Effector memory CD8-positive, alpha-beta T cell (primary cell): ENCODE data around the gene TTC31.
"Not testable (repeated sequence)": the region's sequence is repeated elsewhere in the genome, so short reads cannot be mapped to it uniquely, and the experiment has no call there.

Source experiments
- ATAC-seq: fragments of 150-1000 bp; cut with Tn5 transposase; replicated peaks from 2 replicates; pipeline ENCODE4 v1.10.0; 2021; ENCODE audit warnings: mild to moderate bottlenecking, moderate library complexity
- DNase-seq, 3 experiments: peaks; one replicate each; pipeline ENCODE4 v3.0.0; 2021
- H3K27ac Mint-ChIP-seq, 2 donors: one replicate each; pipeline ENCODE4 v1.8.0; 2022; ENCODE audit warnings: mild to moderate bottlenecking in 2 of 2, mixed read lengths in 2 of 2, moderate library complexity in 2 of 2
- H3K27me3 Mint-ChIP-seq, 2 donors: one replicate each; pipeline ENCODE4 v1.8.0; 2022; ENCODE audit warnings: mixed read lengths in 2 of 2
- H3K36me3 Mint-ChIP-seq: one replicate; pipeline ENCODE4 v1.8.0; 2022; ENCODE audit warnings: mild to moderate bottlenecking, moderate library complexity, mixed read lengths; ENCODE audit not compliant: insufficient read depth
- H3K4me1 Mint-ChIP-seq, 2 donors: one replicate each; pipeline ENCODE4 v1.8.0; 2022; ENCODE audit warnings: low read depth in 2 of 2, mixed read lengths in 2 of 2
- H3K4me3 Mint-ChIP-seq, 2 donors: one replicate each; pipeline ENCODE4 v1.8.0; 2022; ENCODE audit warnings: mild to moderate bottlenecking in 2 of 2, mixed read lengths in 2 of 2, moderate library complexity in 2 of 2
- H3K9me3 Mint-ChIP-seq, 2 donors: one replicate each; pipeline ENCODE4 v1.8.0; 2022; ENCODE audit warnings: mixed read lengths in 2 of 2

The TTC31 gene

DNA sequence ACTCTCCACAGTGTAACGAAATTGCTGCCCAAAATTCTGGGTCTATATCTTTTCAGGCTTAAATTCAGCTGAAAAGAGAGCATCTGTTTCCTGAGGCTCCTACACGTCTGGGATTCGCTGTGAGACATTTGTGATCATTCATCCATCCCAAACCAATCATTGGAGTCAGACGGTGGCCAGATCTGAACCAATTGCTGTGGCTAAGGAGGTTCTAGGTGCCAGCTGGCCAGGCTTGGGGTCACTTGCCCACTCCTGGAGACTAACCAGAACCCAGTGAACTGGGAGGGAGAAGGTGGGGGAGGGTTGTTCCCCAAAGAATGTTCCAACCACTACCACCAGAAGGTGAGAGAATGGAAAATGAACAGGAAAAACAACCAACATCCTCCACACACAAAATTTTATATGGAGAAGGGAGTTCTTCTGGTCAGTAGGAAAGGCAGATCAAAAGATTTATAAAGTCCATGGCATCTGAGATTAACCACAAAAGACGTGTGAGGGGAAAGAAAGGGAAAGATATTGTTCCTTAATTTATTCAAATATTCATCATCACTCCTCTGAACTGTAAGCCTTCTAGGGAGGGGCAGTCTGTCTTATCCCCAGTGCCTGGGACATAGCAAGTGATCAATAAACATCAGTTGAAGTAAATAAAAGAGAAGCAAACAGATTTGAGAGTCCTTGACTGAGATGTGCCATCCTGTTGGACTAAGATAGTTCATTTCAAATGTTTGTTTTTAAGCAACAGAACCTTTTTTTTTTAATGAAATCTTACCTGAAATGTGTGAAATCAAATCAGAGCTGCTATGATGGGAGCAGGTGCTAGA lies 38.2 kb upstream of the TTC31 start:
- H3K4me3 Mint-ChIP-seq = no peak overlapping the region

DNA sequence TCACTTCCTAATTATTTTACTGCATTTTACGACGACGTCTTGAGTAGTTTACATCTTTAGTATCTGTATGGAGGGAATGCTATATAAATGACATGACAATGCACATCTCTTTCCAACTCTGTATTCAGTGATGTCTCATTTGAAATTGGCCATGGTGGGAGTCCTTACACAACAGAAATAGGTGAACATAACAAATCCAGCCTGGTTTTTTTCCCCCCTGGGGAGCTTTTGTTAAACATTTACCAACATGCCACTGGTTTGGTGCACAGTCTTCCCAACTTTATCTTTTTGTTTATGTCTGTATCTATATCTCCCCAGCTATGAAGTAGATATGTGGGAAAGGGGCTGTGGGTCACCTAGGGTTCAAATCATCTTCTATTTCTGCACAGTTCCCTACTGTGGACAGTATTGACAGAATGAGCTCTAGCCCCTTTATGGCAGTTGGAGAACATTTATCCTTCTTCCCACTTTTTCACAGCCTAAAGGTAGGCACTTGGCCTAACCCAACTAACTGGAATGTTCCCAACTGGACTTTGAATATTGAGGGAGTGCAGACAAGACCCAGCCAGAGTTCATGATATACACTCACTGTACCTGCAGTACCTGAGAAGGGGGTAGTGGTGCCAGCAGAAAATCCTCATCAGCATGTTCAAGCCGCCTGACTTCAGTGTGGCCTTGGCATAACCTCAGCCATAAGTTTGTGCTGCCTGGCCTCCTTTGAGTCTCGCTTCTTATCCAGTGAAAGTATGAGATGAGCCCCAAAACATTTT lies 35.5 kb upstream of the TTC31 start:
- no peak for ATAC-seq
- no peaks in the 10 kb centered on the region for H3K9me3 Mint-ChIP-seq

More for the DNA sequence above, 38.2 kb upstream of the TTC31 start:
- Mint-ChIP-seq H3K4me1 (peaks cover 8 to 10% of the 10 kb centered on the region in 2 donors), H3K9me3 (no peaks in the 10 kb centered on the region), H3K27me3 (peaks cover 15 to 45% of the 10 kb centered on the region in 2 donors), H3K36me3 (peaks cover 4% of the 10 kb centered on the region), H3K27ac (no peak overlapping the region)
- ATAC-seq (no peak), DNase-seq (no peak)

DNA sequence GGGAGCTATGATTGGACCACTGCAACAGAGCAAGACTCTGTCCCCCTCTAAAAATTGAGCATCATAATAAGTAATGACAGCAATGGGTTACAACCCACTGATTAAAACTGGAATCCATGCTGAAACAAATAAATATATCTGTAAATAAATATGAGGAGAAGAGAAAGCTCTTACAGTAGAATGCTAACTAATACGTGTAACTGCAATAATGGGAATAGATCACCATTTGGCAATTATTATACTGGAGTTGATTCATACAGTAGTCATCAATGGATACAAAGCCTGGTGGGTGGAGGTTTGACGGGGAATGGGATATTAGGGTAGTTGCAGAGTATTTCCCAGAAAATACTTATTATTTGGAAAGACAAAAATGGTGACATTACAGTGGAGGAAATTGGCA lies 34.1 kb upstream of the TTC31 start:
- DNase-seq (no peak), ATAC-seq (no peak)
- Mint-ChIP-seq H3K27me3 (peaks cover 0 to 17% of the 10 kb centered on the region in 2 donors), H3K9me3 (no peaks in the 10 kb centered on the region), H3K27ac (no peak overlapping the region), H3K36me3 (peaks cover 7% of the 10 kb centered on the region), H3K4me3 (no peak overlapping the region), H3K4me1 (peaks cover 9 to 13% of the 10 kb centered on the region in 2 donors)

More for the DNA sequence above, 35.5 kb upstream of the TTC31 start:
- H3K27me3 Mint-ChIP-seq = peaks cover 2 to 22% of the 10 kb centered on the region in 2 donors
- no peak overlapping the region for H3K27ac Mint-ChIP-seq
- H3K36me3 Mint-ChIP-seq = peaks cover 7% of the 10 kb centered on the region
- H3K4me1 Mint-ChIP-seq = peaks cover under 1 to 4% of the 10 kb centered on the region in 2 donors
- no peak overlapping the region for H3K4me3 Mint-ChIP-seq
- no peak for DNase-seq

DNA sequence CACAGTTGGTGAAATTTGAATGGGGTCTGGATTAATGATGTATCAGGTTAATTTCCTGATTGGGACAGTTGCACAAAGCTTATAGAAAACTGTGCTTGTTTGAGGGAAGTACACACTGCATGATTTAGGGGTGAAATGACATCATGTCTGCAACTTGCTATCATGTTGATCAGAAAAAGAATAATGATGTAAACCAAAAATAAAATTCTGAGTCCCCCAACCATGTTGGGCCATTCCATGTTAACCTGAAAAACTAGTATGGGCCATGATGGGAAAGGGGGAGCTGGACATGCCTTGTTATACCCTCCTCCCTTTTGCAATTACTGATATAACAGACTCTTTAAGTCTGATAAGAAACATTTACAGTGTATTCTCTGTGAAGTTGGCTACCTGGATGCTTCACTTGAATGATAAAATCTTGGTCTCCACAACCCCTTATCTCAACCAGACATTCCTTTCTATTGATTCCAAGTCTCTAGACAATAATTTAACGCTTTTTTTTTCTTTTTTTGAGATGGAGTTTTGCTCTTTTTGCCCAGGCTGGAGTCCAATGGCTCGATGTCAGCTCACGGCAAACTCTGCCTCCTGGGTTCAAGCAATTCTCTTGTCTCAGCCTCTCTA lies 32.2 kb upstream of the TTC31 start:
- ATAC-seq = no peak
- Mint-ChIP-seq H3K4me1 (peaks cover 24 to 29% of the 10 kb centered on the region in 2 donors), H3K27ac (peak overlapping the region; percentile 15 to 82), H3K27me3 (no peaks in the 10 kb centered on the region), H3K4me3 (no peak overlapping the region), H3K9me3 (no peaks in the 10 kb centered on the region), H3K36me3 (peaks cover 14% of the 10 kb centered on the region)
- no peak for DNase-seq

DNA sequence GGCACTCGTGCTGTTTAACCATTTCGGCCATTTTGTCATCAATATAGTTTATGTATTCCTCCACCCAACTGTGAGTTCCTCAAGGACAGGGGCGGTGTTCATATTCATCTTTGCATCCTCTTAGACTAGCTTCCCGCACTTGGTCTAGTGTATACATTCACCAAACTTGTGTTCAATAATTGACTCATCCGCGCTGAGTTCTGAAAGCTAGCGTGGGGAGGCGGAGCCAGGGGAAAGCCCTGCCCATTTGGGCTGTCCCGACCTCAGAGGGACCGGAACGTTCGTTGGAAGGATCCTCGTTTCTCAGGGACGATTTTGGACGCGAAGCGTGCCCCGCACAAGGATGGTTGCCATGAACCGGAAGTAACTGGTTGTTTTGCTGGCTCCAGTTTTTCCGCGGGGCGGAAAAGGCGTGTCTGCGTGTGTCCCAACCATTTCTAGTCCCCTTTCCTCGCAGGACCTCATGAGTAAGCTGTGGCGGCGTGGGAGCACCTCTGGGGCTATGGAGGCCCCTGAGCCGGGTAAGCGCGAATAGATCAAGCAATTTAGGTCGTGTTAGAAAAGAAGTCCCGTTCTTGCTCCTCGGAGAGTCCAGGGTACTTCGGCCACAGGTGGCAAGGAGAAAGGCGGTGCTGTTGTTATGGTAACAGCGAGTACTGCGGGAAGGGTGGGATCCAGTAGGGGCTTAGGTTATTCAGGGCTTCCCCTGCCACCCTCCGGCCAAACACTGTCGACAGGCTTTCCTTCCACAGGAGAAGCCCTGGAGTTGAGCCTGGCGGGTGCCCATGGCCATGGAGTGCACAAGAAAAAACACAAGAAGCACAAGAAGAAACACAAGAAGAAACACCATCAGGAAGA lies 28.0 kb upstream of the TTC31 start, which contains the start of gene INO80B:
Gene INO80B (plus strand): TSS at position 434 of the 858 bp plus-strand sequence. CDS start 30 bp downstream, at position 464.
- Mint-ChIP-seq H3K27ac (peak within 1 kb of the TSS; percentile 94 to 100), H3K4me3 (peak within 1 kb of the TSS; percentile 96 to 98), H3K4me1 (peaks cover 50 to 56% of the 10 kb centered on the region in 2 donors), H3K9me3 (no peaks in the 10 kb centered on the region), H3K36me3 (peaks cover 44% of the 10 kb centered on the region), H3K27me3 (no peaks in the 10 kb centered on the region)
- DNase-seq (peak; percentile 97 to 99 (median 97)), ATAC-seq (peak; percentile 37)

DNA sequence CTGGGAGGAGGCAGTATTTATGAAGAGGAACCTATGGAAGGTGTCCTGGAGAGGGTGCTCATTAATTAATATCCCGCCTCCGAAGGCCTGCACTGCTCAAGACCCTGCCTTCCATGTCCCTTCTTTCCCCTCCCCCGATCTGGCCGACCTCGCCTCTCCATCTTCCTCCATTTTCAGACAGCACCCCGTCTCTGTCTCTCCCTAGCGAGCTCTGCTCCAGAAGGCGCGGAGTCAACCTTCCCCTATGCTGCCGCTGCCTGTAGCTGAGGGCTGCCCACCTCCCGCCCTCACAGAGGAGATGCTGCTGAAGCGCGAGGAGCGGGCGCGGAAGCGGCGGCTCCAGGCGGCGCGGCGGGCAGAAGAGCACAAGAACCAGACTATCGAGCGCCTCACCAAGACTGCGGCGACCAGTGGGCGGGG lies 25.7 kb upstream of the TTC31 start:
- Mint-ChIP-seq H3K27me3 (no peaks in the 10 kb centered on the region), H3K9me3 (no peaks in the 10 kb centered on the region), H3K27ac (peak overlapping the region; percentile 99 to 100), H3K36me3 (peaks cover 51% of the 10 kb centered on the region), H3K4me1 (peaks cover 49 to 66% of the 10 kb centered on the region in 2 donors), H3K4me3 (peak overlapping the region; percentile 96 to 98)
- DNase-seq (no peak), ATAC-seq (no peak)

DNA sequence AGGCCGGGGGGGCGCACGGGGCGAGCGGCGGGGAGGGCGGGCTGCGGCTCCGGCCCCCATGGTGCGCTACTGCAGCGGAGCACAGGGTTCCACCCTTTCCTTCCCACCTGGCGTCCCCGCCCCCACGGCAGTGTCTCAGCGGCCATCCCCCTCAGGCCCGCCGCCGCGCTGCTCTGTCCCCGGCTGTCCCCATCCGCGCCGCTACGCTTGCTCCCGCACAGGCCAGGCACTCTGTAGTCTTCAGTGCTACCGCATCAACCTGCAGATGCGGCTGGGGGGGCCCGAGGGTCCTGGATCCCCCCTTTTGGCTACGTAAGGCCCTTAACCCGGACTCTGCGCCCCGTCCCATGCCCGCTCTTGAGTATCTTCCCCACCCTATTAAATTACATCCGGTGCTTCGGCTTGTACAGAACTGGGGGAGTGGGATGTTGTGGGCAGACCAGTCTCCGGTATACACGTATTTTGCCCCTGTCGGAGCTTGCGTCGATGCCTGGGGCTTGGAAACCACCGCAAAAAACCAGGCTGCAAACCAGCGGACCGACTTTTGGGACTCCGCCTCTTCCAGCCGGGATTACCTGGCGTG lies 25.2 kb upstream of the TTC31 start:
- Mint-ChIP-seq H3K27me3 (no peaks in the 10 kb centered on the region), H3K9me3 (no peaks in the 10 kb centered on the region), H3K36me3 (peaks cover 54% of the 10 kb centered on the region), H3K4me3 (peak overlapping the region; percentile 96 to 98), H3K4me1 (peaks cover 45 to 64% of the 10 kb centered on the region in 2 donors), H3K27ac (peak overlapping the region; percentile 99 to 100)
- ATAC-seq (peak; percentile 58), DNase-seq (peak; percentile 80 to 82 (median 82))

DNA sequence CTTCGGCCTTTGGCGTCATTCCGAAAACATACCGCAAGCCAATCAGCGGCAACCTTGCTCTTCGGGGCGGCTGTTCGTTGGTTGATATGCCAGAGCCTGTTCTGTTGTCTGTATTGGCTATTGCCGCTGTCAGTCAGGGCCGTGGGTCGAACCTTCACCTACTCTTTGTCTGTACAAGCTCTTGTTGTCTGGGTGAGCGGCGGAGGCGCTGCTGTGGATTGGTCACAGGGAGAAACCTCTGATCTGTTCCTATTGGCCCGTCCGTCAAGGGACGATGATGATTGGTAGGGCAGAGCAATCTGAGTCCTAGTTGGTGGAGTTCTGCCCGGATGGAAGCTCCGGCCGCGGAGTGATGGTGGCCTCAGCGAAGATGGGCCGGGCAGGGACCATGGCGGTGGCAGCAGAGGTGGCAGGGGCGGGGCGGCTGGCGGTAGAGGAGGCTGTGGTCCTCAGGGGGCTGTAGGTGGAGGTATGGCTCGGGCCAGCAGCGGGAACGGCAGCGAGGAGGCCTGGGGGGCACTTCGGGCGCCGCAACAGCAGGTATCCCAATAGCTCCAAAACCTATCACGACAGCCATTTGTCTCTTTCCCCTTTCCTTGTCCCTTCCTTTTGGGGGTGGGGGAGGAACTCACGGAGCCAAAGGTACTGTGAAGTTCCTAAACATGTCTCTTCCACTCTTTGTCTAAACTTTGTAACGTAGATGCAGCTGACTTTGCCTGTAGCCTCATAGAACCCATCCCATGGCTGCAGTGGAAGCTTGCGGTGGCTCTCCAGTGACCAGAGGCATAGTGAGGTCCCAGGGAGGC lies 24.5 kb upstream of the TTC31 start, which contains the start of gene WBP1:
Gene WBP1 (plus strand): TSS at position 307 of the 806 bp plus-strand sequence. CDS start 165 bp downstream, at position 472.
- H3K27ac Mint-ChIP-seq = peak within 1 kb of the TSS; percentile 99 to 100
- peaks cover 45 to 59% of the 10 kb centered on the region in 2 donors for H3K4me1 Mint-ChIP-seq
- DNase-seq (peak; percentile 97 to 98 (median 98)), ATAC-seq (peak; percentile 77)
- no peaks in the 10 kb centered on the region for H3K9me3 Mint-ChIP-seq
- H3K27me3 Mint-ChIP-seq = no peaks in the 10 kb centered on the region
- peak within 1 kb of the TSS; percentile 96 to 98 for H3K4me3 Mint-ChIP-seq
- peaks cover 57% of the 10 kb centered on the region for H3K36me3 Mint-ChIP-seq

DNA sequence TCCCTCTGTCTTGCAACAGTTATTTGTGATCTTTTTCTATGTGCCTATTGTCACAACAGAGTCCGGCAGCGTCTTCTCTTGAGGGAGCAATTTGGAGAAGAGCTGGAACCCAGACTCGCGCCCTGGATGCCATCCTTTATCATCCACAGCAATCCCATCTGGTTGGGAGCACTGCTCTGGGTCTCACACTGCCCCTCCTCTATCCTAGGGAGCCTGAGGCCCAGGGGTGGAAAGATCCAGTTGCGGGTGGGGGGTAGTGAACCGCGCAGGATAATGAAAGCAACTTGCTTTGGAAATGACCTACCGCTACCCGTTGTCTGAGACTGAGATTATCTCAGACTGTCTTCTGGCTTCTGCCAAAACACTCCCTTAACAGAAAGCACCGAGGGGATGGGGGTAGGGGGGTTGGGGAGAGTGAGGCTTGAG lies 23.9 kb upstream of the TTC31 start:
- DNase-seq (no peak), ATAC-seq (no peak)
- Mint-ChIP-seq H3K27ac (peak overlapping the region; percentile 99 to 100), H3K4me3 (peak overlapping the region; percentile 96 to 98), H3K27me3 (no peaks in the 10 kb centered on the region), H3K9me3 (no peaks in the 10 kb centered on the region), H3K36me3 (peaks cover 61% of the 10 kb centered on the region), H3K4me1 (peaks cover 45 to 60% of the 10 kb centered on the region in 2 donors)

DNA sequence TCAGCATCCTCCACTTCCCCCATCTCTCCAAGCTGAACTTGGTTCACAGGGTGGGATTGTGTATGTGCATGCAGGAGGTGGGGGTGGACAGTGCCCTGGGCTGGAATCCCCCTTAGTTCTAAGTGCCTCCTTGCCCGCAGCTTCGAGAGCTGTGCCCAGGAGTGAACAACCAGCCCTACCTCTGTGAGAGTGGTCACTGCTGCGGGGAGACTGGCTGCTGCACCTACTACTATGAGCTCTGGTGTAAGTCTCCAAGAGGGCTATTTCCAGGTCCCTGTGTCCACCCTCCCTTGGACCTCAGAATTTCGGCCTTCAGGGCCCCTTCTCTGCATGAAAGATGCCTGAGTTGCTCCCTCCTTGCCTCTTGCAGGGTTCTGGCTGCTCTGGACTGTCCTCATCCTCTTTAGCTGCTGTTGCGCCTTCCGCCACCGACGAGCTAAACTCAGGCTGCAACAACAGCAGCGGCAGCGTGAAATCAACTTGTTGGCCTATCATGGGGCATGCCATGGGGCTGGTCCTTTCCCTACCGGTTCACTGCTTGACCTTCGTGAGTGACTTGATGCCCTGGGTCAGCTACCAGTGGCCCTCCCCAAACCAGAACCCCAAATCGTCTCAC lies 23.3 kb upstream of the TTC31 start:
- Mint-ChIP-seq H3K4me3 (peak overlapping the region; percentile 96 to 98), H3K36me3 (peaks cover 65% of the 10 kb centered on the region), H3K27ac (peak overlapping the region; percentile 46 to 100), H3K4me1 (peaks cover 40 to 57% of the 10 kb centered on the region in 2 donors)
- not testable (repeated sequence) for H3K9me3 Mint-ChIP-seq, ATAC-seq, H3K27me3 Mint-ChIP-seq, DNase-seq

DNA sequence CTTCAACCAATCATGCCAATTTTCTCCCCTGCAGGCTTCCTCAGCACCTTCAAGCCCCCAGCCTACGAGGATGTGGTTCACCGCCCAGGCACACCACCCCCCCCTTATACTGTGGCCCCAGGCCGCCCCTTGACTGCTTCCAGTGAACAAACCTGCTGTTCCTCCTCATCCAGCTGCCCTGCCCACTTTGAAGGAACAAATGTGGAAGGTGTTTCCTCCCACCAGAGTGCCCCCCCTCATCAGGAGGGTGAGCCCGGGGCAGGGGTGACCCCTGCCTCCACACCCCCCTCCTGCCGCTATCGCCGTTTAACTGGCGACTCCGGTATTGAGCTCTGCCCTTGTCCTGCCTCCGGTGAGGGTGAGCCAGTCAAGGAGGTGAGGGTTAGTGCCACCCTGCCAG lies 22.7 kb upstream of the TTC31 start:
- DNase-seq, H3K27me3 Mint-ChIP-seq, ATAC-seq, H3K9me3 Mint-ChIP-seq: not testable (repeated sequence)
- peak overlapping the region; percentile 46 to 49 for H3K27ac Mint-ChIP-seq
- peaks cover 34 to 53% of the 10 kb centered on the region in 2 donors for H3K4me1 Mint-ChIP-seq
- H3K36me3 Mint-ChIP-seq = peaks cover 62% of the 10 kb centered on the region
- peak overlapping the region; percentile 96 to 98 for H3K4me3 Mint-ChIP-seq
